GM19328 (cell line): ENCODE data around the gene TIA1.

Experiments used
- ATAC-seq: cut with Tn5 transposase; IDR thresholded peaks from one replicate; pipeline ENCODE4 v1.9.1; 2021; ENCODE audit warnings: mild to moderate bottlenecking, moderate library complexity; ENCODE audit not compliant: unreplicated experiment

TIA1 gene

DNA sequence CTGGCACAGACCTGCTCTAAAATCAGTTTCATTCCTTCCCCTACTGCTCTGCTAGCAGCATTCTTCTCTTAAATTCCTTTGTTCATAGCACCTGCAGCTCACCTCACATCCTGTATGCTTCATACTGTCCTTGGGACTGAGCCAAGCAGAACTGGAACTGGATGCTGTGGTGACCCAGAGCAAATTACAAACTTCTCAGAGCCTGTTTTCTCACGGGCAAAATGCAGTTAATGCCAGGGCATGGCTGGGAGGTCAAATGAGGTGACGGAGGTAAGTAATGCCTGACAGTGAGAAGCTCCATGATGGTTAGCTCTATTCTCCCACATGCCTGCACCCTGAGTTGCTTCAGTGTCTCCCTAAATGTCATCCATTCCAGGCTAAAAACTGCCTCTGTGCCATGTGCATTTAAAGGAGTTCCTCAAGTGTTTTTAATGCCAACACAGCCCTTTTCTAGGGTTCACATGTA lies 87.3 kb downstream of the TIA1 start:
- ATAC-seq: no peak

DNA sequence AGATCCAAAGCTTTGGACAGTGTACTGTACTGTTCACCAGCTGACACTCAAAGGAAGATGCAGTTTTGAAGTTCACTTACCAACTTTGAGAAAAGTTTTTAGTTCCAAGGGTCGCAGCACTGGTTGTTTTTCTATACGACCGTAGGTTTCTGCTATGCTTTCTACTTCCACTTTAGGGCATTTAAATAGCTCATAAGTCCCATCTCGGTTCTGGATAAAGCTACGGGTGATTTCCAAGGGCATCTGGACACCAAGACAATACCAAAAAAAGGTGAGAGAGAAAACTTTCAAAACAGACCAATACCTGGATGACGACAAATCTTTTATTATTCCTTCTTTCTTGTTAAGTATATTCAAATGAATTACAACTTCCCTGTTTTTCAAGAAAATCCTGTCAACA lies 87.9 kb downstream of the TIA1 start:
- ATAC-seq: no peak
